GM10248 (cell line): Measurements from ENCODE around the gene TSEN15.

Source experiments
- CTCF ChIA-PET: fragments of 300-600 bp; sonication (Branson Sonifier 250); formaldehyde crosslinking; extraction: SDS; loops from one replicate; lab custom pipeline; 2021; ENCODE audit warnings: antibody characterized with exemption; lab: Yijun Ruan, JAX
- POLR2A ChIA-PET: fragments of 350-650 bp; sonication (Branson Sonifier 250); formaldehyde crosslinking; extraction: SDS; loops from one replicate; lab custom pipeline; 2020; ENCODE audit warnings: antibody characterized with exemption; lab: Yijun Ruan, JAX
- DNase-seq: peaks from one replicate; pipeline ENCODE4 v3.0.0; 2012; ENCODE audit errors: extremely low spot score
- CTCF ChIP-seq: IDR thresholded peaks from 2 replicates; pipeline ENCODE4 v1.5.1; 2012; ENCODE audit warnings: mild to moderate bottlenecking, low read depth; ENCODE audit errors: extremely low read depth, missing control alignments, control extremely low read depth

TSEN15 gene

GRCh38 chr1:184014271-184014670 lies 37.3 kb upstream of the TSEN15 start:
- no peak for TF ChIP-seq CTCF
- ChIA-PET CTCF (no interaction called here), POLR2A (no interaction called here)

GRCh38 chr1:184016169-184016568 lies 35.4 kb upstream of the TSEN15 start:
- ChIA-PET POLR2A (no interaction called here), CTCF (interaction anchor here (1.0 kb wide), 1 partner anchor 8 kb away, joined by 3 read pairs; no protein-coding TSS in a partner anchor)
- no peak for TF ChIP-seq CTCF

More at GRCh38 chr1:184014271-184014670, 37.3 kb upstream of the TSEN15 start:
- DNase-seq, result no peak

DNA sequence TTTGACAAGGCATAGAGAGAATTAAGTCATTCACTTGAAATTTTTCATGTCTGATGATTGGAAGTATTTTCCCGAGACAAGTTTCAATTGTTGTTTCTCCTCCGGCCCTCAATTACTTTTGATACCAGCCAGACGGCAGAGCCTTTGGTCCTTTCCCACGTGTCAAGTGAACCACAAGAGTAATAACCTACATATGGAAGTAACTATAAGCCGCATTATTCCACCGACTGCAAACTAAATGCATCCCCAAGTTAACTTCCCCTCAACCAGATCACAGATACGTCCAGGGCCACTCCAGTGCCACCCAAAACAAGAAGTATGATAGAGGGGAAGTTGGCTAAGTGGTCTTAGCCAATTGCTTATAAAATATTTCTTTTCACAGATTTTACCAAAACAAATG lies 34.2 kb upstream of the TSEN15 start:
- ChIA-PET CTCF (no interaction called here), POLR2A (no interaction called here)
- no peak for TF ChIP-seq CTCF
- no peak for DNase-seq

More at GRCh38 chr1:184016169-184016568, 35.4 kb upstream of the TSEN15 start:
- no peak for DNase-seq

DNA sequence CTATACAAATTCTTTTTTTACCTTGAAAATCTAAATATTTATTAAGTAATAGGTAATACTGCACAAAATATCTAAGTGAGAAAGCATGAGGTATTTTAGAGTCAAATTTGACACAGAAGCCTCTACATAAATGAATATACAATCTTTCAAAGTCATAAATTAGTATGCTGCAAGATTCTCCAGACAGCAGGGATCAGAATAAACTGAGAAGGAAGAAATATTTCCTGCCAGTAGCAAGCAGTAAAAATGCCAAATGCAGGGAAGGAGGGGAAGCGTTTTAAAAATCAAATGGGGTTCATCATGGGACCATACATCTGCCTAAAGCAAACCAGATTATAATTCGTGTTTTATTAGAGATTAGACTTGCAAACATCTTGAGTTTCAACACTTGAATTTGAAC lies 32.9 kb upstream of the TSEN15 start:
- DNase-seq, result no peak
- CTCF ChIA-PET, result interaction anchor here (0.9 kb wide), 1 partner anchor 11 kb away, joined by 4 read pairs; no protein-coding TSS in a partner anchor
- POLR2A ChIA-PET, result no interaction called here
- no peak for TF ChIP-seq CTCF

GRCh38 chr1:184019069-184019468 lies 32.5 kb upstream of the TSEN15 start:
- POLR2A ChIA-PET, result no interaction called here
- TF ChIP-seq CTCF, result no peak
- CTCF ChIA-PET, result interaction anchor here (0.7 to 0.9 kb wide), 2 partner anchors 10 to 11 kb away, joined by 3 to 4 read pairs; no protein-coding TSS in a partner anchor
- DNase-seq, result no peak

DNA sequence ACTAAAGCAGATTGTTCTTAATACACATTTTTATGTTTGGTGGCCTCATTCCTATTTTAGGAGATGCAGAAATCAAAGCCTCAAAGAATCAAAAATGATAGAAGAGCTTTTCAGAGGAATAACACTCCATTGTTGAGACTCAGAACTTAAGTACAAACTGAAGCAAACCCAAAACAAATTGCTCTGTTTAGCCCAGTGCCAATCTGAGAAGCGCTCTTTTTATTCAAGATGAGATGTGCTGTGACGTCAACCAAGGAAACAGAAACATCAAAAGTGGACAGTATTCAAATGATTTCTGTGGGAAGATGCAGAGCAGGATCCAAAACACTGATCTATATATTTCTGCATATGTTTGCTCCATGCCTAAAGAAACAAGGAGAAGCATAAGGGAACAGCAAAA lies 32.0 kb upstream of the TSEN15 start:
- no peak for DNase-seq
- CTCF ChIA-PET, result interaction anchor here (0.7 to 0.9 kb wide), 2 partner anchors 9 to 10 kb away, joined by 3 to 4 read pairs; no protein-coding TSS in a partner anchor
- POLR2A ChIA-PET, result no interaction called here
- TF ChIP-seq CTCF, result no peak
